ENCODE measurements around the gene NNMT.

Gene NNMT

GRCh38 chr11:114315749-114316368 is 19.7 kb downstream of the NNMT start:
- TF ChIP-seq TAF1 (IDR thresholded peaks at IDR 0.05; ENCODE audit: borderline replicate concordance, insufficient read depth, low read length) (no peak), SIN3A (IDR thresholded peaks at IDR 0.05; ENCODE audit: borderline replicate concordance, insufficient read depth, low read length) (no peak)

DNA sequence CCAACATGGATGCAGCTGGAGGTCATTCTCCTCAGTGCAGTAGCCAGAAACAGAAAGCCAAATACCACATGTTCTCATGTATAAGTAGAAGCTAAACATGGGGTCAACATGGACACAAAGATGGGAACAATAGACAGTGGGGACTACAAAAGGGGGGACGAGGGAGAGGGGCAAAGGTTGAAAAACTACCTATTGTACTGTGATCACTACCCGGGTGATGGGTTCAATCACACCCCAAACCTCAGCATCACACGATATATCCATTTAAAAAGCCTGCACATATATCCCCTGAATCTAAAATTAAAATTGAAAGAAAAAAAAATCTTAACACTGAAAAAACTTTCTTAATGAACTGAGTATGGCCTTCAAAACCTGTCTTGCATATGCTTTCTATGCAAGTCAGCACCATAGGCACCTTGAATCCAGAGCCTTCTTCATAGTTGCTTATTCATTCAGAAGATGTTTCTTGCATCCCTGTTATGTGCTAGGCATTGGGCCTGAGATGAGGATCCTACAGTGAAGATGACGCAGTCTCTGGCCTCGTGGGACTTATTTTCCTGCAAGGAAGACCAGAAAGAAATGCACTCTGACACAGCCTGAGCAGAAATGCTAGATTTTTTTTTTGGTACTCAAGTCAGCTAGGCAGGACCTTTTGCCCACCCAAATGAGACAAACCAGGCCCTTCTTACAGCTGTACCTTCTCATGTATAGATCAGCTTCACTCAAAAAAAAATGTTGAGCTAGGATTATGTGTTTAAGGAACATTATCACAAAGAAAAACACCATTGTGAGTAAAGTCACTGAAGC is 21.0 kb downstream of the NNMT start:
- TF ChIP-seq REST (IDR thresholded peaks at IDR 0.05; ENCODE audit: insufficient read depth in 1 of 2, low read depth in 2 of 2, low read length in 2 of 2) (no peak), POLR2AphosphoS5 (IDR thresholded peaks at IDR 0.05; ENCODE audit: low read depth, low read length) (no peak), SIN3A (IDR thresholded peaks at IDR 0.05; ENCODE audit: borderline replicate concordance, insufficient read depth, low read length) (no peak), TAF1 (IDR thresholded peaks at IDR 0.05; ENCODE audit: borderline replicate concordance, insufficient read depth, low read length) (no peak), FOXP2 (optimal IDR thresholded peaks at IDR 0.05; ENCODE audit: borderline replicate concordance, extremely low read depth, extremely low read length, insufficient read depth) (no peak)

DNA sequence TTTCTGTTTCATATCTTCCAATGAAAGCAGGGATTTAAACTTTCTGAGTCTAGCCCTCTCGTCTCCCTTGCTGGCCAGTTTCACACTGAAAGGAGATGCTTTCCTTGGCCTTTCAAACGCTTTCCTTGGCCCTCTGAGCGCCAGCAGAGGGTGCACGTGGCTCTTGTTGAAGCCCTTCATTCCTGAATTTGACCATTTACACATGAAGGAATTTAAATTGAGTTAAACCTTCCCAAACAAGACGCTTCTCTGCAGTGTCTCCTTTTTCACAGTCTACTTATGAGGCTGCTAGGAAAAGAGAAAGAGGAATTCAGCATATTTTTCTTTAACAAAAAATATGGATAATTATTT is 21.6 kb downstream of the NNMT start:
- TF ChIP-seq FOXP2 (optimal IDR thresholded peaks at IDR 0.05; ENCODE audit: borderline replicate concordance, extremely low read depth, extremely low read length, insufficient read depth) (no peak), POLR2AphosphoS5 (IDR thresholded peaks at IDR 0.05; ENCODE audit: low read depth, low read length) (no peak), SIN3A (IDR thresholded peaks at IDR 0.05; ENCODE audit: borderline replicate concordance, insufficient read depth, low read length) (no peak), TAF1 (IDR thresholded peaks at IDR 0.05; ENCODE audit: borderline replicate concordance, insufficient read depth, low read length) (no peak), REST (IDR thresholded peaks at IDR 0.05; ENCODE audit: insufficient read depth in 1 of 2, low read depth in 2 of 2, low read length in 2 of 2) (no peak)

- TF ChIP-seq TAF1 (IDR thresholded peaks at IDR 0.05; ENCODE audit: borderline replicate concordance, insufficient read depth, low read length) (no peak), REST (IDR thresholded peaks at IDR 0.05; ENCODE audit: insufficient read depth in 1 of 2, low read depth in 2 of 2, low read length in 2 of 2) (no peak), SIN3A (IDR thresholded peaks at IDR 0.05; ENCODE audit: borderline replicate concordance, insufficient read depth, low read length) (no peak), FOXP2 (optimal IDR thresholded peaks at IDR 0.05; ENCODE audit: borderline replicate concordance, extremely low read depth, extremely low read length, insufficient read depth) (no peak), POLR2AphosphoS5 (IDR thresholded peaks at IDR 0.05; ENCODE audit: low read depth, low read length) (no peak)
Measured at GRCh38 chr11:114318361-114318760, 22.2 kb downstream of the NNMT start.

DNA sequence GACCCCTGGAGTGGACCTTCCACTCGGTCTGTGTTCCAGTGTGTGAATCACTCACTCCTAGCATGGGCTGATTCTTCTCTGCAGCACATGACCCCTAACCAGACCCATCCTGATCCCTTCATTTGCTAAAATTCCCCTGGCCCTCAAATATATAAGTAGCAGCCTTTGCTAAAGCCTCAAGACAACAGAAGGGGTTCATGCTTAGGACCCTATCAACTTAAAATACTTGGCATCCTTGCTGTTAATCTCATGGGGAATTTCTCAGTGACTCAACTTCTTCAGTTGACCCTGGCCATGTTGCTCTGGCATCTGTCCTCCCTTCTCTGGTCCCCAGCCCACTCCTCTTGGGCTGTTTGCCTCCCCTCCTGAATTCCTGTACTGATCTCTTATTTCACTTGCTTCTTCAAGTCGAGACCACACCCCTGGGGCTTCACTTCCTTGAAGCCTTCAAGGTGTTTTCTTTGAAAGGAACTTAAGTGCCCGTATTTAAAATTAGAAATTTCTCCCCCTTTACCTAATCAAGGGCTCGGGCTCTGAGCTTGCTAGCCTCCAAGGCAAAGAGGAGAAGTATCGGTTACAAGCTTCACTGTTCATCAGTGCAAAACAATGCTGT is 23.6 kb downstream of the NNMT start:
- TF ChIP-seq POLR2AphosphoS5 (IDR thresholded peaks at IDR 0.05; ENCODE audit: low read depth, low read length) (no peak), SIN3A (IDR thresholded peaks at IDR 0.05; ENCODE audit: borderline replicate concordance, insufficient read depth, low read length) (no peak), REST (IDR thresholded peaks at IDR 0.05; ENCODE audit: insufficient read depth in 1 of 2, low read depth in 2 of 2, low read length in 2 of 2) (no peak), TAF1 (IDR thresholded peaks at IDR 0.05; ENCODE audit: borderline replicate concordance, insufficient read depth, low read length) (no peak), FOXP2 (optimal IDR thresholded peaks at IDR 0.05; ENCODE audit: borderline replicate concordance, extremely low read depth, extremely low read length, insufficient read depth) (no peak)

All from PFSK-1 (cell line).